Stimulated activated naive CD8-positive, alpha-beta T cell treated with anti-CD3 and anti-CD28 coated beads, Interleukin-15, Interleukin-2, amounts not matched to agents 100 ng/mL and 50 ng/mL, for 24 hours (primary cell): ENCODE measurements around the gene MYO5A.
"Not testable (repeated sequence)": the region's sequence is repeated elsewhere in the genome, so short reads cannot be mapped to it uniquely, and the experiment has no call there.

ENCODE experiments used
- H3K27ac Mint-ChIP-seq: one replicate; pipeline ENCODE4 v1.8.0; 2021; ENCODE audit warnings: mild to moderate bottlenecking, mixed read lengths
- H3K27me3 Mint-ChIP-seq: one replicate; pipeline ENCODE4 v1.8.0; 2021; ENCODE audit warnings: mixed read lengths
- H3K36me3 Mint-ChIP-seq: one replicate; pipeline ENCODE4 v1.8.0; 2021; ENCODE audit warnings: low read depth, mixed read lengths
- H3K4me1 Mint-ChIP-seq: one replicate; pipeline ENCODE4 v1.8.0; 2021; ENCODE audit warnings: low read depth, mixed read lengths
- H3K4me3 Mint-ChIP-seq: one replicate; pipeline ENCODE4 v1.8.0; 2021; ENCODE audit warnings: mild to moderate bottlenecking, mixed read lengths
- H3K9me3 Mint-ChIP-seq: one replicate; pipeline ENCODE4 v1.8.0; 2021; ENCODE audit warnings: mixed read lengths

The MYO5A gene

DNA sequence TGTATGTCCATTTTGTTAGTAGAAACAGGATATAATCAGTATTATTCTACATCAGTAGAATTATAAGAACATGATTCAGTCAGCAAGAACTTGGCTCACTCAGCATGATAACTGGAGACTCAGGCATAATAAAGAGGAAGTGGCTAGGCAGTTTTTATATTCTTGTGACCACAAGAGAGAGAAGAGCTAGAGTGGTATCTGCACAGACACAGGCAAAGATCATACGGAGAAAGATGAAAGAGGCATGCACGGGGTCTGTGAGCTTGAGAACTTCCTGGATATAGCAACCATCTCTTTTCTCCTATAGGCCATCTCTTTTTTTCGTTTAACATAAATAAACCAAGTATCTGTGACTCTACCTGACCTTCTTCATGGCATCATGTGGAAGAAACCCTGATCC, 46.8 kb downstream of the MYO5A start:
- Mint-ChIP-seq H3K9me3 (no peaks in the 10 kb centered on the region), H3K36me3 (no peaks in the 10 kb centered on the region), H3K4me1 (peaks cover 67% of the 10 kb centered on the region), H3K4me3 (peak overlapping the region; percentile 35), H3K27ac (peak overlapping the region; percentile 46), H3K27me3 (no peaks in the 10 kb centered on the region)

DNA sequence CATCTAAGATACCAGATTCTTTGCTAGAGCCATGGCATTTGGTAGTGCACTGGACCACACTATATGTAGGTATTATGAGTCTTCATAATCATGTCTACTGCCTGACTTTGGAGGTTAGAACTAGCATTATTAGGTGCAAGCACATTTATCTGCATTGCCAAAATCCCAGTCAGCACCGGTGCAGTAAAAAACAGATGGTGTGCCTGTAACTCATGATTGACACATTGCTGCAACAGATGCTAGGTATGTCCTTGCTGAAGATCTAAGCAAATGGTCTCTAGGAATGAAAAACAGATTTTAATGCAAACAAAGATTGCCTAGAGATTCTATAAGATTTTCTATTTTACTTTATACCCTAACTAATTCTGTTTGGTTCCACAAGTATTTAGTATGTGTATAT, 47.7 kb downstream of the MYO5A start:
- Mint-ChIP-seq H3K27me3 (no peaks in the 10 kb centered on the region), H3K4me3 (no peak overlapping the region), H3K27ac (no peak overlapping the region), H3K9me3 (no peaks in the 10 kb centered on the region), H3K4me1 (peaks cover 58% of the 10 kb centered on the region), H3K36me3 (no peaks in the 10 kb centered on the region)

DNA sequence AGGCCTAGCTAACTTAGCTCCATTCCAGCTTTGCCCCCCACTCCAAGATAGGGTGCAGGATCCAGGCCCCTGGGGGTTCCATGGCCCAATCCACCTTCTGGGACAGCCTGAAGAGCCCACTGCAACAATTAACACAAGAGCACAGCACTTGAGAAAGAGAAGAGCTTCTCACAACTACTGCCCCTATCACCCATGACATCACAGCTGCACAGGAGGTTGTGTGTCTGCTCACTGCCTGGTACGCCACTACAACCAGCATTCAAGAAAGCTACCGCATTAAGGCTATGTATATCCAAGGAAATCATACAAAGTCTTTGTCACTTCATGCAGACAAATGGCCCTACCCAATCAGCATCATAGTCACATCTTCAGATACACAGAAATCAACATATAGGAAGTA, 62.0 kb downstream of the MYO5A start:
- Mint-ChIP-seq H3K27ac (no peak overlapping the region), H3K36me3 (peaks cover 7% of the 10 kb centered on the region), H3K9me3 (peaks cover 6% of the 10 kb centered on the region), H3K4me1 (peaks cover 38% of the 10 kb centered on the region), H3K27me3 (no peaks in the 10 kb centered on the region), H3K4me3 (no peak overlapping the region)

DNA sequence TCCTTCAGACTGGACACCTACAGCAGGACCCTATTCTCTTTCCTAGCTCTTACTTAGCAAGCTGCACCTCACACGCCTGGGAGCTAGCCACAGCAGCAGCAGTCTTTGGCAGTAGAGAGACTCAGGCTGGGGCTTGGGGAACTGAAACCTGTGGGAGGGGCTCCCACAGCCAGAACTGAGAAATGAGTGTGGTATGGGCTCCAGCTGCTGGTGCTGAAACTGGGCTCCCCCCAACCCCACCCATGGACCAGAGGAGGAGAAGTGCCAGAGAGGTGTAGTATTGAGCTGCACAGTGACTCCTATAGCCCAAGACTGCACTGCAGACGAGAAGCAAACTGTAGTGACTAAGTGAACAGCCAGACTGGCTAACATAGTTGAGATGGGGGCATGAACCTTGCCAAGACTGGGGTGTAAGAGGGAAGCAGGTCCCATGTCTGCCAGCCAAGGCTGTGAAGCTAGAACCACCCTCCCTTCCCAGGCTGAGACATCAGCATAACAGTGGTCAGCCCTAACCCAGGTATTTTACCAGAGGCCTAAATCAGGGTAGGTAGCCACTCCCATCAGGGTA, 62.5 kb downstream of the MYO5A start:
- peak overlapping the region; percentile 26 for H3K27ac Mint-ChIP-seq
- H3K4me3 Mint-ChIP-seq: no peak overlapping the region
- peaks cover 6% of the 10 kb centered on the region for H3K9me3 Mint-ChIP-seq
- H3K36me3 Mint-ChIP-seq: peaks cover 7% of the 10 kb centered on the region
- peaks cover 38% of the 10 kb centered on the region for H3K4me1 Mint-ChIP-seq
- H3K27me3 Mint-ChIP-seq: no peaks in the 10 kb centered on the region

DNA sequence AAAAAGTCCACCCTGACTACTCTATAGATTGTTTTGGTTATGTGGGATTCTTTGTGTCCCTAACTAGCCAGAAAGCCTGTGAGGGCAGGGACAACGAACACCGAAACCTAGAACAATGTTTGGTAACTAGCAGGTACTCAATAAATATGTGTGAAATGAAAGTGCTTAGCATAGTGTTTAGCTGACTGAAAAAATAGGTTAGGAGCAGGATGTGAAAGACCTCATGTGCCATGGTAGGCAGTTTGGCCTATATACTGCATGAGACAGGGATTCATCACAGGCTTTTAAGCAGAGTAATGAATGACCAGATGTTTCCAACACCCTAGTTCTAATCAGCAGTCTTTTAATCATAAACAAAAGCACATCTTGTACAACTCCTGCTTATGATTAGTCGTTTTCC, 64.2 kb downstream of the MYO5A start:
- H3K36me3 Mint-ChIP-seq: peaks cover 7% of the 10 kb centered on the region
- peak overlapping the region; percentile 11 for H3K4me3 Mint-ChIP-seq
- H3K9me3 Mint-ChIP-seq: peaks cover 6% of the 10 kb centered on the region
- peak overlapping the region; percentile 46 for H3K27ac Mint-ChIP-seq
- peaks cover 38% of the 10 kb centered on the region for H3K4me1 Mint-ChIP-seq
- H3K27me3 Mint-ChIP-seq: no peaks in the 10 kb centered on the region

DNA sequence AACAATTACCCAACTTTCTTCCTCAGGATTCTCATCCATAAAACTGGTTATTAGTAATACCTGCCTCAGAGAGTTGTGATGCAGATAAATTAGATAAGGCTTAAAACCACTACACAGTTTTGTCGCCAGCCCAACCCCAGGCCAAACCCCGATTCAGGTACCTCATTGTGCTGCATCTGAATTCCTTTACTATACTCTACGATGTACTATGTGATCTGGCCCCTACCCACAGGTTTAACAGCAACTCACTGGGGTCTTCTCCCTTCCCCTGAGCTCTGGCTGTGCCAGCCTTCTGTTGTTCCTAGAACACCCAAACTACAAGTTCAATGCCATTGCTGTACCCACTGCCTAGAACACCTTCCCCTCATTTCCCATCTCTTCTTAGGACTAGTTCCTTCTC, 64.6 kb downstream of the MYO5A start:
- Mint-ChIP-seq H3K9me3 (peaks cover 6% of the 10 kb centered on the region), H3K27ac (peak overlapping the region; percentile 46), H3K36me3 (peaks cover 7% of the 10 kb centered on the region), H3K4me3 (peak overlapping the region; percentile 11), H3K4me1 (peaks cover 38% of the 10 kb centered on the region), H3K27me3 (no peaks in the 10 kb centered on the region)

DNA sequence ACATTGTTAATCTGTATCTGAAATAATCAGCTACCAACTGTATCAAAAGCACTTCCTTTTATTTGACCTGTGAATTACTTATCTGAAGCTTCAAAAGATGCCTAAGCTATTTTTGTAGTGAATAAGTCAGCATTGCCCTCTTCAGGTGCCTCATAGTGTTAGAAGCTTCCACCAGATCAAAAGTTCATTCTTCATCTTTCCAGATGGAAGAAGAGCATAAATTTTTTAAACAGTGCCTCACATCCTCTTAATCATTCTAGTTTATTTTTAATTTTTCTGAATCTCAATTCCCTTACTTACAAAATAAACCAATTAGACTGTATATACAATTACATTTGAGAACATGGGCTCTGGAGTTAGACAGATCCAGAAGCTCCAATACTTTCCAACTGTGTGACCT, 65.0 kb downstream of the MYO5A start:
- no peak overlapping the region for H3K4me3 Mint-ChIP-seq
- peaks cover 38% of the 10 kb centered on the region for H3K4me1 Mint-ChIP-seq
- H3K27ac Mint-ChIP-seq: no peak overlapping the region
- peaks cover 7% of the 10 kb centered on the region for H3K36me3 Mint-ChIP-seq
- H3K27me3 Mint-ChIP-seq: no peaks in the 10 kb centered on the region
- H3K9me3 Mint-ChIP-seq: peaks cover 6% of the 10 kb centered on the region

DNA sequence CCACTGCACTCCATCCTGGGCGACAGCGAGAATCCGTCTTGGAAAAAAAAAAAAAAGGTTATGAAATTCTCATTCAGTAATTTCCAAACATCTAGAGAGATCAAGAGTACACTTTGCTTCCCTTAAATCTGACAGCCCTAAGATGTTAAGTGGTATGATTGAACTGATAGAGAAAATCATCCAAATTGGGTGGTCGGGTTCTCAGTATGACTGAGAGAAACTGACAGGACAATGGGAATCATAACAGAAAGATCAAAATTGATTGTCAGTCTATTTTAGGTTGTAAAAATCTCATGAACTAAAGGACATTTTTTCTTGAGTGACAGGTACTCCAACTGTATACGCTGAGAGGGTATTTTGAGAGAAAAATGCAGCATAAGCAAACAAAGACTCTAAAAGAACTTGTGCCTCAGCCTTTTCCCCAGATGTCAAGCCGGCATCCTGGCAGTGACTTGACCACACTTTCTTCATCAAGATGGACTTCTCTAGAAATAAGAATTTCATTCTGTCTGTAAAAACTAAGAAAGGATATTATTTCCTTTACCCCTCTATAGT, 65.8 kb downstream of the MYO5A start:
- H3K27me3 Mint-ChIP-seq: no peaks in the 10 kb centered on the region
- no peak overlapping the region for H3K4me3 Mint-ChIP-seq
- peaks cover 6% of the 10 kb centered on the region for H3K9me3 Mint-ChIP-seq
- H3K4me1 Mint-ChIP-seq: peaks cover 40% of the 10 kb centered on the region
- H3K27ac Mint-ChIP-seq: no peak overlapping the region
- peaks cover 7% of the 10 kb centered on the region for H3K36me3 Mint-ChIP-seq

DNA sequence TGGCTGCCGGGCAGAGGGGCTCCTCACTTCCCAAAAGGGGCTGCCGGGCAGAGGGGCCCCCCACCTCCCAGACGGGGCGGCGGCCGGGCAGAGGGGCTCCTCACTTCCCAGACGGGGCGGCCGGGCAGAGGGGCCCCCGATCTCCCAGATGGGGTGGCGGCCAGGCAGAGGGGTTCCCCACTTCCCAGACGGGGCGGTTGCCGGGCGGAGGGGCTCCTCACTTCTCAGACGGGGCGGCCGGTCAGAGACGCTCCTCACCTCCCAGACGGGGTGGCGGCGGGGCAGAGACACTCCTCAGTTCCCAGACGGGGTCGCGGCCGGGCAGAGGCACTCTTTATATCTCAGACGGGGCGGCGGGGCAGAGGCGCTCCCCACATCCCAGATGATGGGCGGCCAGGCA, 69.0 kb downstream of the MYO5A start:
- Mint-ChIP-seq H3K36me3 (peaks cover 10% of the 10 kb centered on the region), H3K4me1 (peaks cover 33% of the 10 kb centered on the region), H3K9me3 (peaks cover 12% of the 10 kb centered on the region)
- H3K27me3 Mint-ChIP-seq, H3K27ac Mint-ChIP-seq, H3K4me3 Mint-ChIP-seq: not testable (repeated sequence)

DNA sequence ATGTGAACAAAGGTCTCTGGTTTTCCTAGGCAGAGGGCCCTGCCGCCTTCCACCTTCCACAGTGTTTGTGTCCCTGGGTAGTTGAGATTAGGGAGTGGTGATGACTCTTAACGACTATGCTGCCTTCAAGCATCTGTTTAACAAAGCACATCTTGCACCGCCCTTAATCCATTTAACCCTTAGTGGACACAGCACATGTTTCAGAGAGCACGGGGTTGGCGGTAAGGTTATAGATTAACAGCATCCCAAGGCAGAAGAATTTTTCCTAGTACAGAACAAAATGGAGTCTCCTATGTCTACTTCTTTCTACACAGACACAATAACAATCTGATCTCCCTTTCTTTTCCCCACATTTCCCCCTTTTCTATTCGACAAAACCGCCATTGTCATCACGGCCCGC, 69.4 kb downstream of the MYO5A start:
- not testable (repeated sequence) for H3K27me3 Mint-ChIP-seq, H3K4me3 Mint-ChIP-seq, H3K27ac Mint-ChIP-seq
- Mint-ChIP-seq H3K4me1 (peaks cover 33% of the 10 kb centered on the region), H3K36me3 (peaks cover 12% of the 10 kb centered on the region), H3K9me3 (peaks cover 16% of the 10 kb centered on the region)

DNA sequence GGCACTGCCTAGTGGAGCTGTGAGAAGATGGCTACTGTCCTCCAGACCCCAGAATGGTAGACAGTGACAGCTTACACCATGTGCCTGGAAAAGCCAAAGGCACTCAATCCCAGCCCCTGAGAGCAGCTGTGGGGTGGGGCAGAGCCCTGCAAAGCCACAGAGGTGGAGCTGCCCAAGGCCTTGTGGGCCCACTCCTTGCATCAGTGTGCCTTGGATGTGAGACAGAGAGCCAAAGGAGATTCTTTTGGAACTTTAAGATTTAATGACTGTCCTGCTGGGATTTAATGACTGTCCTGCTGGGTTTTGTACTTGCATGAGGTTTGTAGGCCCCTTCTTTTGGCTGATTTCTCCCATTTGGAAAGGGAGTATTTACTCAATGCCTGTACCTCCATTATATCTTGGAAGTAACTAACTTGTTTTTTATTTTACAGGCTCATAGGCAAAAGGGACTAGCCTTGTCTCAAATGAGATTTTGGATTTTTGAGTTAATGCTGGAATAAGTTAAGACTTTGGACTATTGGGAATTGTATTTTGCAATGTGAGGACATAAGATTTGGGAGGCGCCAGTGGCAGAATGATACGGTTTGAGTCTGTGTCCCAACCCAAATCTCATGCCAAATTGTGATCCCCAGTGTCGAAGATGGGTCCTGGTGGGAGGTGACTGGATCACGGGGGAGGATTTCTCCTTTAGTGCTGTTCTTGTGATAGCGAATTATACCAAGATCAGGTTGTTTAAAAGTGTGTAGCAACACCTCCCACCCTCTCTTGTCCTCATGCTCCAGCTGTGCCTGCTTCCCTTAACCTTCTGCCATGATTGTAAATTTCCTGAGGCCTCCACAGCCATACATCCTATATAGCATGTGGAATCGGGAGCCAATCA, 80.4 kb downstream of the MYO5A start:
- Mint-ChIP-seq H3K4me1 (peaks cover 3% of the 10 kb centered on the region), H3K4me3 (no peak overlapping the region), H3K9me3 (no peaks in the 10 kb centered on the region), H3K27me3 (no peaks in the 10 kb centered on the region), H3K27ac (no peak overlapping the region), H3K36me3 (peaks cover 7% of the 10 kb centered on the region)

DNA sequence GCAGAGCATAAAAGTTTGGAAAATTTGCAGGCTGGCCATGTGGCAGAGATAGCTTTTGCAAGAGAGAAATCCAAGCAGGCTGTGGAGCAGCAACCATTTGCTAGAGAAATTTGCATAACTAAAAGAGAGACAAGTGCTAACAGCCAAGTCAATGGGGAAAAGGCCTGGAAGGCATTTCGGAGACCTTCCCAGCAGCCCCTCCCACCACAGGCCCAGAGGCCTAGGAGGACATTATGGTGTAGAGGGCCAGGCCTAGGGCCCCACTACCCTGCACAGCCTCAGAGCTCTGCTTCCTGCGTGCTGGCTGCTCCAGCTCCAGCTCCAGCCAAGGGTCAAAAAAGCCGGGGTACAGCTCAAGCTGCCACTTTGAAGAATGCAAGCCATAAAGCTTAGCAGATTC, 82.7 kb downstream of the MYO5A start:
- peaks cover 8% of the 10 kb centered on the region for H3K4me1 Mint-ChIP-seq
- H3K27me3 Mint-ChIP-seq: no peaks in the 10 kb centered on the region
- H3K4me3 Mint-ChIP-seq: no peak overlapping the region
- H3K36me3 Mint-ChIP-seq: no peaks in the 10 kb centered on the region
- no peak overlapping the region for H3K27ac Mint-ChIP-seq
- H3K9me3 Mint-ChIP-seq: no peaks in the 10 kb centered on the region

DNA sequence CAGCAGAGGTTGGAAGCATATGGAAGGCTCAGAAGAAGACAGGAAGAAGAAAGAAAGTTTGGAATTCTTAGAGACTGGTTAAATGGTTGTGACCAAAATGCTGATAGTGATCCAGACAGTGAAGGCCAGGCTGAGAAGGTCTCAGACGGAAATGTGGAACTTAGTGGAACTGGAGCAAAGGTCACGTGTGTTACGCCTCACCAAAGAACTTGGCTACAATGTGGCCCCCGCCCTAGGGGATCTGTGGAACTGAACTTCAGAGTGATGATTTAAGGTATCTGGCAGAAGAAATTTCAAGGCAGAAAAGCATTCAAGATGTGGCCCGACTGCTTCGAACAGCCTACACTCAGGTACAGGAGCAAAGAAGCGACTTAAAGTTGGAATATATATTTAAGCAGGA, 83.1 kb downstream of the MYO5A start:
- Mint-ChIP-seq H3K27ac (no peak overlapping the region), H3K9me3 (no peaks in the 10 kb centered on the region), H3K4me3 (no peak overlapping the region), H3K36me3 (no peaks in the 10 kb centered on the region), H3K4me1 (peaks cover 11% of the 10 kb centered on the region), H3K27me3 (no peaks in the 10 kb centered on the region)

DNA sequence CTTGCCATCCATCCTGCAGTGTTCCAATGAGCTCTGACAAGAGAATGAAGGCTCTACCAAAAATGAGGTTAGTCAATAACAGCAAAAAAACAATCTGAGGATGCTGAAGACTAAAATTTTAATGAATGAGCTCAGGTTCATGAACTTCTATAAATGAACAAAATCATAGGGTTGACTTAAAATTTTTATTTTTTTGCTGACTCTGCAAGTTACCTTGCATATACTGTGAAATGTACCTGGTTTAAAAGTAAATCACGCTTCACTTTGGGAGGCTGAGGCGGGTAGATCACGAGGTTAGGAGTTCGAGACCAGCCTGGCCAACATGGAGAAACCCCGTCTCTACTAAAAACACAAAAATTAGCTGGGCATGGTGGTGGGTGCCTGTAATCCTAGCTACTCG, 85.5 kb downstream of the MYO5A start:
- not testable (repeated sequence) for H3K36me3 Mint-ChIP-seq, H3K9me3 Mint-ChIP-seq, H3K4me3 Mint-ChIP-seq, H3K27ac Mint-ChIP-seq, H3K27me3 Mint-ChIP-seq
- peaks cover 22% of the 10 kb centered on the region for H3K4me1 Mint-ChIP-seq

DNA sequence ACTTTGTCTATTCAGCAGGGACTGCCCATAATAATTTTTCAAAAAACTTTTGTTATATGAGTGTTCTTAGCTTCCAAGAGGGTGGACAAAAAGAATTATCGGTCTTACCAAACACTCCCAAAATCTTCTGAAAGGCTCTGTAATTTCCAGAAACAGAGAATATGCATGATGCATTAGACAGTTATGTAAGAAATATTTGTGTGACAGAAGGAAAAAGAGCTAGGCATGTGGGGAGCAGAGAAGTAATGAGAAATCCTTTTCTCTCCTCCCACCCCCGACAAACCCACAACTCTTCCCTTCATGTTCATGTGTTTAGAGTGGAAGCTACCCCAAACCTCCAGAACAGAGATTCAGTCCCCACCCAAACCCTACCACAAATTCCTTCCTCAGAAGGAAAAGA, 86.8 kb downstream of the MYO5A start:
- H3K27ac Mint-ChIP-seq: no peak overlapping the region
- no peak overlapping the region for H3K4me3 Mint-ChIP-seq
- peaks cover 30% of the 10 kb centered on the region for H3K4me1 Mint-ChIP-seq
- no peaks in the 10 kb centered on the region for H3K9me3 Mint-ChIP-seq
- no peaks in the 10 kb centered on the region for H3K27me3 Mint-ChIP-seq
- H3K36me3 Mint-ChIP-seq: no peaks in the 10 kb centered on the region
